ENCODE results near the gene MAFB. TPM values are rescaled to one million over a fixed set of nuclear protein-coding genes. Genes with fewer than 3 reads are reported as not detected.

Gene MAFB
- total RNA-seq, 1 experiment from 2014 or later, result 0.17 TPM

DNA sequence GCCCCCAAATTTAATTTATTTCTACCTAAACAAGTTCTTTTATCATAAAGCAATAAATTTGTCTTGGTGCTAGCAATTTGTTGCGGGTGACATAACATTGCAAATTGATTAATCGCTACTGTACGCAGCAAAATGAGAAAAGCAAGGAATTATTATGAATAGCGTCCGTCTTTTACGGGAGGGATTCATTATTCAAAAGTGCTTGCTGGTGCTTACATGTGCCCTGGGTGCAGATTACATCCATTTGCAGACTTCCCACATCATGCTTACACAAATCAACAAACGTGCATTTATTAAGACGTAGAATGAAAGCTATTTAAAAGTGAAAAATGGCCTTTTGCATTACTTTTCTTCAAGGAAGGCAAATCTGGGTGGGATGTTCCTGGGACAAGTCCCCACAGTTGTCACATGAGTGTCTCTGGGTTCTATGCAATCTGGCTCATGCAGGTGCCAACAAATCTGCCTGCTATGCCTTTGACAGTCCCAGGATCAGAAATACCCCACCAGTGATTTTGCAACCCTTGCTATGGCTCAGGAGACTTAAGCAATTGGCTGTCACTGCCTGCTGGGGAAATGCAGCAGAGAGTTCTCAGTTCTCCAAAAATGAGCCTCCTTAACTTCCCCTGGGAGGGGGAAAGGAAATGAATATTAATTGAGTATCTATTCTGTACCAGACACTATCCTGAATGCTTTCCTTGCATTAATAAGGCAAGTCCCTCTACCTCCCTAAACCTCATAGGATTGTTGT lies 30.1 kb upstream of the MAFB start:
- TF ChIP-seq, protein P1, sequence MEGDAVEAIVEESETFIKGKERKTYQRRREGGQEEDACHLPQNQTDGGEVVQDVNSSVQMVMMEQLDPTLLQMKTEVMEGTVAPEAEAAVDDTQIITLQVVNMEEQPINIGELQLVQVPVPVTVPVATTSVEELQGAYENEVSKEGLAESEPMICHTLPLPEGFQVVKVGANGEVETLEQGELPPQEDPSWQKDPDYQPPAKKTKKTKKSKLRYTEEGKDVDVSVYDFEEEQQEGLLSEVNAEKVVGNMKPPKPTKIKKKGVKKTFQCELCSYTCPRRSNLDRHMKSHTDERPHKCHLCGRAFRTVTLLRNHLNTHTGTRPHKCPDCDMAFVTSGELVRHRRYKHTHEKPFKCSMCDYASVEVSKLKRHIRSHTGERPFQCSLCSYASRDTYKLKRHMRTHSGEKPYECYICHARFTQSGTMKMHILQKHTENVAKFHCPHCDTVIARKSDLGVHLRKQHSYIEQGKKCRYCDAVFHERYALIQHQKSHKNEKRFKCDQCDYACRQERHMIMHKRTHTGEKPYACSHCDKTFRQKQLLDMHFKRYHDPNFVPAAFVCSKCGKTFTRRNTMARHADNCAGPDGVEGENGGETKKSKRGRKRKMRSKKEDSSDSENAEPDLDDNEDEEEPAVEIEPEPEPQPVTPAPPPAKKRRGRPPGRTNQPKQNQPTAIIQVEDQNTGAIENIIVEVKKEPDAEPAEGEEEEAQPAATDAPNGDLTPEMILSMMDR (IDR thresholded peaks at IDR 0.05; ENCODE audit: unreplicated experiment), result no peak
- CTCF ChIA-PET, result interaction anchor here (0.6 kb wide), 1 partner anchor 168 kb away, joined by 3 read pairs; no protein-coding TSS in a partner anchor
- no peak for DNase-seq
- no peaks in the 10 kb centered on the region for H3K9me3 Mint-ChIP-seq (ENCODE audit: low read depth, unreplicated experiment)
- no peak overlapping the region for H3K27ac Mint-ChIP-seq (ENCODE audit: unreplicated experiment)
- no peak overlapping the region for H3K4me3 Mint-ChIP-seq (ENCODE audit: low read depth, unreplicated experiment)
- no peaks in the 10 kb centered on the region for H3K36me3 Mint-ChIP-seq (ENCODE audit: insufficient read depth, unreplicated experiment)
- H3K27me3 Mint-ChIP-seq (ENCODE audit: unreplicated experiment), result peaks cover 100% of the 10 kb centered on the region
- no peaks in the 10 kb centered on the region for H3K4me1 Mint-ChIP-seq (ENCODE audit: low read depth, unreplicated experiment)
- BruUV-seq (replicated peaks), result no TSS peak
- intact Hi-C loops (cut with micrococcal nuclease; ENCODE audit: unreplicated experiment), result no loop called here

DNA sequence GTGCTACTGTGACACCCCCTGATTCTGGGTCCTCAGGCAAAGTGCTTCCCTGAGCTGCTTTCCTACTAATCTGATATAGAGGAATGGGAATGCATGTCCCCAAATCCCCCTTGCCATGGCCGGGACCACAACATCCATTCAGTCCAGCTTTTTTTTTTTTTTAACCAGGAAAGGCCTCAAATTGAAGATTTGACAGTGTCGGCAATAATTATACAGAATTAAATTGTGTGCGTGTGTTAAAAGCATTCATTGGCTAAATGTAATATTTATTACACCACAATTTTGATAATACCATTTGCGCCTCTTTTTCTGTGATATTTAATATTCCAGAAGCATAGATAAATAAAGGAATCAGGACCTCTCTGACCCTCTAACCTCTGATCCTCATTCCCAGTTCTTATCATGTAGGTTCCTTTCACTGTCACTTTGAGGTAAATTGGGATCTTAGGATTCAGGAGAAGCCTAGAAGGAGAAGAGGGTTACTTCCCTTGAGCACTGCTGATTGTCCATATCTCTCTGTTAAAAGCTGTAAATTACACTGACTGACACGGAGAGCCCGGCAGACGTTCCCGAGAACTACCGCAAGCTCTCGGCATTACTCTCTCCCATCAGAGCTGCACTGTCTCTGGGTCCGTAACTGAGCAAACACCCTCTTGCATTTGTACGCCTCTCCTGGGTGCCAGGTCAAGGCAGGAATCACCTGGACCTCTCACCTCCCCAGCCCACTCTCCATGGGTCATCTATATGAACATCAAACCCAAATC lies 29.4 kb upstream of the MAFB start:
- H3K27ac Mint-ChIP-seq (ENCODE audit: unreplicated experiment), result no peak overlapping the region
- DNase-seq, result no peak
- CTCF ChIA-PET, result interaction anchor here (0.6 to 0.7 kb wide), 2 partner anchors 11 to 663 kb away, joined by 3 read pairs; no protein-coding TSS in a partner anchor
- H3K27me3 Mint-ChIP-seq (ENCODE audit: unreplicated experiment), result peaks cover 100% of the 10 kb centered on the region
- no peak overlapping the region for H3K4me3 Mint-ChIP-seq (ENCODE audit: low read depth, unreplicated experiment)
- TF ChIP-seq, protein P1 (IDR thresholded peaks at IDR 0.05; ENCODE audit: unreplicated experiment), result no peak
- intact Hi-C loops (cut with micrococcal nuclease; ENCODE audit: unreplicated experiment), result no loop called here
- no peaks in the 10 kb centered on the region for H3K4me1 Mint-ChIP-seq (ENCODE audit: low read depth, unreplicated experiment)
- H3K36me3 Mint-ChIP-seq (ENCODE audit: insufficient read depth, unreplicated experiment), result no peaks in the 10 kb centered on the region
- BruUV-seq (replicated peaks), result no TSS peak
- H3K9me3 Mint-ChIP-seq (ENCODE audit: low read depth, unreplicated experiment), result no peaks in the 10 kb centered on the region

DNA sequence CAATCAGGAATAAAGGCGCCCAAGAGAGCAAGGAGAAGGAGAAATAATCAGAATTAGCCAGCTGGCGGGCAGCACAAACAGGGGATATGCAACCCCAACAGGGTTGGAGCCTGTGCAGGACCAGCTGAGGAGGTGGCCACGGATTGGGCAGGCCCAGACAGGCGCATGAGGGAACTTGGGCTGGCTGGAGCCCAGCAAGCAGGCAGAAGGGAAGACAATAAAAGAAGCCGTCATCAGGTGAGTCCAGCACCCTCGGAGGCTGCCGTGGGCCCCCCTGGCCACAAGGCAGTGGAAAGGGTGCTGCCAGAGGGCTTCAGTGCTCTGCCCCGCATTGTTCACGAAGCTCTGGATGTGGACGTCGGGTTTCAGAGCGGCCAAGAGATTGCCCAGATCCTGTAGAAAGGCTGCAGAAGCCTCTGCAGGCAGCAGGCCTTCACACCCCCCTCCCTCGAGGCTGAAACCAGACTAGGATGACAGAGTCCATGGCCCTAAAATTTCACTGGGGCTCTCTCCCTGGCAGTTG lies 28.4 kb upstream of the MAFB start:
- intact Hi-C loops (cut with micrococcal nuclease; ENCODE audit: unreplicated experiment), result no loop called here
- Mint-ChIP-seq H3K36me3 (ENCODE audit: insufficient read depth, unreplicated experiment) (no peaks in the 10 kb centered on the region), H3K27me3 (ENCODE audit: unreplicated experiment) (peaks cover 100% of the 10 kb centered on the region), H3K4me3 (ENCODE audit: low read depth, unreplicated experiment) (no peak overlapping the region), H3K27ac (ENCODE audit: unreplicated experiment) (no peak overlapping the region), H3K9me3 (ENCODE audit: low read depth, unreplicated experiment) (no peaks in the 10 kb centered on the region), H3K4me1 (ENCODE audit: low read depth, unreplicated experiment) (no peaks in the 10 kb centered on the region)
- TF ChIP-seq, protein P1 (IDR thresholded peaks at IDR 0.05; ENCODE audit: unreplicated experiment), result no peak
- CTCF ChIA-PET, result interaction anchor here (0.6 to 0.7 kb wide), 2 partner anchors 10 to 664 kb away, joined by 3 read pairs; no protein-coding TSS in a partner anchor
- no peak for DNase-seq
- no TSS peak for BruUV-seq (replicated peaks)

DNA sequence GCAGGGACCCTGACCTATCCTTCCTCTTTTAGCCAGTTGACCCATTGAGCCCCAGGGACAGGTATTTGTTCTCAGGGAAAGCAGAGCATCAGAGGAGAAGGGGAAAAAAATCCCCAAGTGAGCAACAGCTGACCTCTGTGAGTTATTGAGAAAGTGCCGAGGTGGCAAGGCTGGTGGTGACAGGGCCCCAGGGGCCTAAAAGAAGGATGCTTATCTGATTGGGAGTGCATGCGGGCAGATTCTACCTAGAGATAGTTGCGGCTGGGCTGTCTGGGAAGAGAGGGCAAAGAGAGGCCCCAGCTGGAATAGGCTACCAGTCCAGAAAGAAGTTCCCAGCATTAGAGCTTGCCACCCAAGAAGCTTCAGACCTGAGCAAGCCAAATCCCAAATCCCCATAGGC lies 26.5 kb upstream of the MAFB start:
- Mint-ChIP-seq H3K27me3 (ENCODE audit: unreplicated experiment) (peaks cover 100% of the 10 kb centered on the region), H3K9me3 (ENCODE audit: low read depth, unreplicated experiment) (no peaks in the 10 kb centered on the region), H3K36me3 (ENCODE audit: insufficient read depth, unreplicated experiment) (no peaks in the 10 kb centered on the region), H3K4me3 (ENCODE audit: low read depth, unreplicated experiment) (no peak overlapping the region), H3K4me1 (ENCODE audit: low read depth, unreplicated experiment) (no peaks in the 10 kb centered on the region), H3K27ac (ENCODE audit: unreplicated experiment) (no peak overlapping the region)
- CTCF ChIA-PET, result no interaction called here
- no TSS peak for BruUV-seq (replicated peaks)
- no peak for DNase-seq
- intact Hi-C loops (cut with micrococcal nuclease; ENCODE audit: unreplicated experiment), result no loop called here
- TF ChIP-seq, protein P1 (IDR thresholded peaks at IDR 0.05; ENCODE audit: unreplicated experiment), result no peak
